G401 (cell line): ENCODE data around the gene LSM2. TPM values are rescaled to one million over a fixed set of nuclear protein-coding genes. Genes with fewer than 3 reads are reported as not detected.
"Not testable (repeated sequence)": the region's sequence is repeated elsewhere in the genome, so short reads cannot be mapped to it uniquely, and the experiment has no call there.

Source experiments
- DNase-seq: peaks from one replicate; pipeline ENCODE4 v3.0.0-alpha.2; 2015; ENCODE audit warnings: low spot score
- in situ Hi-C: cut with HindIII; loops from 2 replicates; pipeline ENCODE4 v1.10.0; 2016; ENCODE audit warnings: low sequenced_read_pairs, mixed read lengths
- total RNA-seq: library from RNA; depleted of rRNA; stranded (reverse); fragments of >200 nt; shearing (Covaris generic); gene quantifications from 2 replicates; pipeline ENCODE4 v1.2.3, GENCODE V29; 2014; rRNA removed

The LSM2 gene
- total RNA-seq: 64.0 and 104 TPM in 2 replicates

DNA sequence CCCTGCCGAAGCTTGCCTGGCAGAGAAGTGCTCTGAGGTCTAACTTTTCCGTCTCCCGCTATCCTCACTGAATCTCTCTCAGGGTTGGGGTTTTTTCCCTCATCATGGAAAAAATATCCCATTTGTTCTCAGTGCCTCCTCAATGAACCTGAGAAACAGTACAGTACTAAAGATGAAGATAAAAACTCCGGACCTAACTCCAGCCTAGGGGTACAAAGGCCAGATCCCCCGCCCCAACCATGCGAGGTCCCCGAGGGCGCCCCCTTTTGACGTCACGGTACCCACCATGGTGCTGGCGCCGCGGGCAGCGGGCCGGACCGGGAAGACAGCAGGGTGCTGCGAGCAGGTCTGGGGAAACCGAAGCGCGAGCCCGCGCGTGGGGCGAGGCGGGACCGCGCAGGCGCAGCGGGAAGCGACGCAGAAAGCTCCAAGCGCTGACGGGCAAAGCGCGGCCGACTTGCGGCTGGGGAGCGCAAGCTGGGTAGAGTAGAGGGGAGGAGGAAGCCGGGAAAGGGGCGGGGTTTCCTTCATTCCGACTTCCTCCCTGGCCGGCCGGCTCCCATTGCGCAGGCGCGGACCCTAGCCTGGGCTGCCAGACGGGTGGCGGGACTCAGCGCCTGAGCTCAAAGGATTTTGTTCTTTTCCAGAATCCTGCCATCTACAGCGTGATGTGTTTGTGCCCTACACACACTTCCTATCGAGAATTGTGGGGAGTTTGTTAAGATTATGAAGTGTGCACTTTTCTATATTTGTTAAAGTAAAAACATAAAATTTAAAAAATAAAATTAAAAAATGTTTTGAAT is at the start of gene LSM2:
LSM2 (minus strand) TSS at position 497 of the 803 bp plus-strand sequence; CDS start at position 288, 209 bp downstream.
- in situ Hi-C loops: no loop called here
- peak; percentile 97 for DNase-seq

DNA sequence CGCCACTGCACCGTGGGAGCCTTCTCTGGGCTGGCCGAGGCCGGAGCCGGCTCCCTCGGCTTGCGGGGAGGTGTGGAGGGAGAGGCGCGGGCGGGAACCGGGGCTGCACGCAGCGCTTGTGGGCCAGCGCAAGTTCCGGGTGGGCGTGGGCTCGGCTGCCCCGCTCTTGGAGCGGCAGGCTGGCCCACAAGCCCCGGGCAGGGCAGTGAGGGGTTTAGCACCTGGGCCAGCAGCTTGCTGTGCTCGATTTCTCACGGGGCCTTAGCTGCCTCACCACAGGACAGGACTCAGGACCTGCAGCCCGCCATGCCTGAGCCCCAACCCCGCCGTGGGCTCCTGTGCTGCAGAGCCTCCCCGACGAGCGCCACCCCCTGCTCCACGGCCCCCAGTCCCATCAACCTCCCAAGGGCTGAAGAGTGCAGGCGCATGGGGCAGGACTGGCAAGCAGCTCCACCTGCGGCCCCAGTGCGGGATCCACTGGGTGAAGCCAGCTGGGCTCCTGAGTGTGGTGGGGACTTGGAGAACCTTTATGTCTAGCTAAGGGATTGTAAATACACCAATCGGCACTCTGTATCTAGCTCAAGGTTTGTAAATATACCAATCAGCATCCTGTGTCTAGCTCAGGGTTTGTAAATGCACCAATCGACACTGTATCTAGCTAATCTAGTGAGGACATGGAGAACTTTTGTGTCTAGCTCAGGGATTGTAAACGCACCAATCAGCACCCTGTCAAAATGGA is 45.4 kb upstream of the LSM2 start:
- DNase-seq, in situ Hi-C loops: not testable (repeated sequence)

DNA sequence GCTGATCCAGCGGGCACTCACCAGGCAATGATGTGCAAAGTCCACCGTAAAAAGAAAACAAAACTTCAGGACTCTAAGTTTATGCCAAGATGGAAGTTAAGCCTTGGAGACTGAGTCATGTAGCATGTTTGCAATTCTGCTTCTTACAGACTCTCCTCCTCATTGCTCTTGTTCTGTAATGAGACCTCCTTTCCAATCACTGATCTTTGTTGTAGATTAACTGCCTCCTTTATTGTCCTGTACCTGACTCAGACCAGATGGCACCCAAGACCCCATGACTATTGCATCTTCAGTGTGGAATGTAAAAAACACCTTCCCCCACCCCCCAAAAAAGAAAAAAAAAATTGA is 44.7 kb upstream of the LSM2 start:
- in situ Hi-C loops: no loop called here
- DNase-seq: no peak

DNA sequence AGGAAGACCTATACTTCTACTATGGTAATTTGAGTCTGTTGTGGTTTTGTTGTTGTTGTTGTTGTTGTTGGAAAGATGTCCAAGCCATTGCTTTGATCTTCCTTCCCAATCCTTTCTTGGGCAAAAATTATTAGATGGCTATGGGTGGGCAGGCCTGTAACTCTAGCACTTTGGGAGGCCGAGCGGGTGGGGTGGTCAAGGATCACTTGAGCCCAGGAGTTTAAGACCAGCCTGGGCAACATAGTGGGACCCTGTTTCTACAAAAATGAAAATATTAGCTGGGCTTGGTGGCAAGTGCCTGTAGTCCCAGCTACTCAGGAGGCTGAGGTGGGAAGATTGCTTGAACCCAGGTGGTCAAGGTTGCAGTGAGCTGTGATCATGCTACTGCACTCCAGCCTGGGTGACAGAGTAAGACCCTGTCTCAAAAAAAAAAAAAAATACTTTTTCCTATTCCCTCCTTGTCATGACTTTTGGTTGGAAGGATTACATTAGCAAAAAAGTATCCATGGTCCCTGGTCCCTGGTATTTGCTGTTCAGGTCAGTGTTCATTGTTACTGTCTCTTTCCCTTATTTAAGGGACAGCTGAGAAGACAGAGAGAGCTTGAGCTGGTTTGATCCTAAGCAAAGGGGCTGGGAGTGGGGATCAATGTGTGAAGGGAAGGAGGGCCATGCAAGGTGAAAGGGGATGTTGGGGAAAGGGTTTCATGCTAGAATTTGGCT is 44.2 kb upstream of the LSM2 start:
- in situ Hi-C loops: no loop called here

GRCh38 chr6:31847276-31847978 is 40.7 kb upstream of the LSM2 start:
- in situ Hi-C loops: no loop called here

More for the DNA sequence above, 44.2 kb upstream of the LSM2 start:
- no peak for DNase-seq

DNA sequence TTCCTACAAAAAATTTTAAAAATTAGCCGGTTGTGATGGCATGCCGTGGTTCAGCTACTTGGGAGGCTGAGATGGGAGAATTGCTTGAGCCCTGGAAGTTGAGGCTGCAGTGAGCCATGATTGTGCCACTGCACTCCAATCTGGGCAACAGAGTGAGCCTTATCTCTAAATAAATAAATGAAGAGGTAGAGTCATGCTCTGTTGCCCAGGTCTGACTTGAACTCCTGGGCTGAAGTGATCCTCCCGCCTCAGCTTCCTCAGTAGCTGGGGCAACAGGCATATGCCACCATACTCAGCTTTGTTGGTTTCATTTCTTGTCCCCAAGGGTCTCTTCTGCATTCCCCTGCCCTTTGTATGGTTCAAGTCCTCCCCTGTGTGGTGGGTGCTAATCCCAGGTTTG is 37.7 kb upstream of the LSM2 start:
- in situ Hi-C loops: no loop called here
- DNase-seq: no peak

More at GRCh38 chr6:31847276-31847978, 40.7 kb upstream of the LSM2 start:
- no peak for DNase-seq

GRCh38 chr6:31842053-31842452 is 35.3 kb upstream of the LSM2 start:
- in situ Hi-C loops: no loop called here

GRCh38 chr6:31839779-31840126 is 33.0 kb upstream of the LSM2 start:
- DNase-seq, in situ Hi-C loops: not testable (repeated sequence)

More at GRCh38 chr6:31842053-31842452, 35.3 kb upstream of the LSM2 start:
- DNase-seq: no peak

GRCh38 chr6:31838968-31839367 is 32.2 kb upstream of the LSM2 start:
- DNase-seq: no peak
- in situ Hi-C loops: no loop called here

- DNase-seq, in situ Hi-C loops: not testable (repeated sequence)
Observed at GRCh38 chr6:31838114-31838553, 31.4 kb upstream of the LSM2 start.

GRCh38 chr6:31837369-31838113 is 30.8 kb upstream of the LSM2 start:
- DNase-seq: no peak
- in situ Hi-C loops: no loop called here

DNA sequence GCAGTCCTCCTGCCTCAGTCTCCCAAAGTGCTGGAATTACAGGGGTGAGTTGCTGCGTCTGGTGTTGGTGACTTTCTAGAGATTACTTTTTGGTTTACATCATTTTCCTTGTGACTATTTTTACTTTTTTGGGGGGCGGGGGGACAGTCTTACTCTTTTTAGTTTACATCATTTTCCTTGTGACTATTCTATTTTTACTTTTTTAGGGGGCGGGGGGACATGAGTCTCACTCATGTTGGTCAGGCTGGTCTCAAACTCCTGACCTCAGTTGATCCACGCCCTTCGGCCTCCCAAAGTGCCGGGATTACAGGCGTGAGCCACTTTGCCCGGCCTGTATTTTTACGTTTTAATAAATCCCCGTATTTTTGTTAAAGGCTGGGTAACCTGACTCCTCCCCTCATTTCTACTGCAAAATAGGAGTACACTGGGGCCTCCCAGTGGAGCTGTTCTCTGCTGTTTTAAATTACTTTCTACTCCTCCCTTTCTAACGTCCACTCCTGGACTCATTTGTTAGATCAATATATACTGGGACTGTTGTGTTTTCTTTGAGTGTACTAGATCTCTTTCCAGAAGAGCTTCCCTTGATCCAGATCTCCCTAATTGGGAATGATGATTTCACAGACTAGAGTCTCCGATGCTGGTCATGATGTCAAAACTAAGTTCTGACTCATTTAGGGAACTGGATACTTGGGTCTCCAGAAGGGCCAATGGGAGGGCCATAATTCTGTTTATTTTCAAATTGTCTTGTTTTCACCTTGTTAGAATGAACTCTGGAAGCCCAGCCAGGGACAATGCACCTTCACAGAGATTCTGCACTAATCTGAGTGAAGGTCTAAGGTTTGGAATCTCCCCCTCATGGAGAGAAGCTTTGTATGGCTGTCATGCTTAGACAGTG is 30.0 kb upstream of the LSM2 start:
- no peak for DNase-seq
- in situ Hi-C loops: no loop called here

DNA sequence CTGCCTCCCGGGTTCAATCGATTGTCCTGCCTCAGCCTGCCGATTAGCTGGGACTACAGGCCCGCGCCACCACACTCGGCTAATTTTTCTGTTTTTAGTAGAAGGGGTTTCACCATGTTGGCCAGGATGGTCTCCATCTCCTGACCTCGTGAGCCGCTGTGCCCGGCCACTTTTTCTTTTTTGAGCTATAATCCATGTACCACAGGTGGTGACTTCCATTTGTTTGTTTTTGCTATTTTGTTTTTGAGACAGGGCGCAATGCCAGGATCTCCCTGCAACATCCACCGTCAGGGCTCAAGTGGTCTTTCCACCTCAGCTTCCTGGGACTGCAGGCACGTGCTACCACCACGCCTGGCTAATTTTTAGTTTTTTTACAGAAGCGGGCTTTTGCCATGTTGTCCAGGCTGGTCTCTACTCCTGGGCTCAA is 29.3 kb upstream of the LSM2 start:
- no peak for DNase-seq
- in situ Hi-C loops: no loop called here

DNA sequence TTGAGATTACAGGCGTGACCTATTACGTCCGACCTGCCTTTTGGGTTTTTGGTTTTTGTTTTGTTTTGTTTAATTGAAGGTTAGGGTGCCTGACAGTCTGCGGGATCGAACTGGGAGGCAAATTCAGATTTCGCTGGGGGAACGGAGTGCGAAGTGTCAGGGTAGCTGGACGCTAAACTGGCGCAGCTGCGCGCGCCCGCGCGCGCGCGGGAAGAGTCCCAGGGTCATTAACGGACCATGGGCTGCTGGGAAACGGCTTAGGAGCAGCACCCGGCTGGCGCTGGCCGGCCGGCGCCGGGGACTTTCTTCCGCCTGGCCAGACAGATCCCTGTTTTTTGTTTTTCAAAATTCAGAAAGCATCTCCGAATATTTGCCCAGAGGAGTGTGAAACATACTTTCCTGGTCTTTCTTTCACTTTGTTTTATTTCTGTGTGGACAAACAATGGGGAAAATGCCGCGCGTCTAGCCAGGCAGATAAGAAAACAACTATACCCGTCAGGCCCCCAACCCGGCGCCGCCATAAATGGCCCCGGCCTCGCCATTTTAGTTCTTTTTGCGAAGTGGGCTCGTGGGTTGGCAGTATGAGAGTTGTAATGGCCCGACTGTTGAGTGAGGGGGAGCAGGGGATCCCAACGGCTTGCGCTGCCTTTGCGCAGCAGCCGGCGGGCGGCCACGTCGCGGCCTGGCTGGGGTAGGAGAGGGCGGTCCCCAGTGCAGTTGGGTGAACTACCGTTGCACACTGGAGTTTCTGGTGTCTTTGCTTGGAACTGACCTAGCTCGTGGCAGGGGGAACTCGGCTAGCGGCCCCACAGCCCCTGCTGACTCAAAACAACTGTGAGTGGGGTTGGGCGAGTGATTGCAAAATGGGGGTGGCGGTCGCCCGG is 27.8 kb upstream of the LSM2 start:
- peak; percentile 89 for DNase-seq
- in situ Hi-C loops: no loop called here

DNA sequence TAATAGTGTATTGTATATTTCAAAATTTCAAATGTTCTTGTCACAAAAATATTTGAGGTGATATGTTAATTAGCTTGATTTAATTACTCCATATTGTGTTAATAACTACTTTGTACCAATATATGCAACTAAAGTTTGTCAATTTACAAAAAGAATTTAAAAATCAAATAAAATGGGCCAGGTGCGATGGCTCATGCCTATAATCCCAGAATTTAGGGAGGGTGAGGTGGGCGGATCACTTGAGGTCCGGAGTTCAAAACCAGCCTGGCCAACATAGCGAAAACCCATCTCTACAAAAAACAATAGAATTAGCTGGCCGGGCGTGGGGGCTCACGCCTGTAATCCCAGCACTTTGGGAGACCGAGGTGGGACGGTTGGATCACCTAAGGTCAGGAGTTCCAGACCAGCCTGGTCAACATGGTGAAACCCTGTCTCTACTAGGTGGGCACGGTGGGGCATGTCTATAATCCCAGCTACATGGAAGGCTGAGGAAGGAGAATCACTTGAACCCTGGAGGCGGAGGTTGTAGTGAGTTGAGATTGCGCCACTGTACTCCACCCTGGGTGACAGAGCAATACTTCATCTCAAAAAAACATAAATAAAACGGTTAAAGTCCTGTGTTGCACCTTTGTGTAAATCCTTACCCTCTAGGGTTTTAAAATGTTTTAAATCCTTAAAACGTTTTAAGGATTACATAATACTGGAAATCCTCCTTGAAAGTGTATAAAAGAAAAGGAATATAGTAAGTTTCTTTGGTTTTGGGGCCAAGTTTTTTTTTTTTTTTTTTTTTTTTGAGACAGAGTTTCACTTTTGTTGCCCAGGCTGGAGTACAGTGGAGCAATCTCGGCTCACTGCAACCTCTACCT is 24.8 kb upstream of the LSM2 start:
- DNase-seq: no peak
- in situ Hi-C loops: no loop called here

DNA sequence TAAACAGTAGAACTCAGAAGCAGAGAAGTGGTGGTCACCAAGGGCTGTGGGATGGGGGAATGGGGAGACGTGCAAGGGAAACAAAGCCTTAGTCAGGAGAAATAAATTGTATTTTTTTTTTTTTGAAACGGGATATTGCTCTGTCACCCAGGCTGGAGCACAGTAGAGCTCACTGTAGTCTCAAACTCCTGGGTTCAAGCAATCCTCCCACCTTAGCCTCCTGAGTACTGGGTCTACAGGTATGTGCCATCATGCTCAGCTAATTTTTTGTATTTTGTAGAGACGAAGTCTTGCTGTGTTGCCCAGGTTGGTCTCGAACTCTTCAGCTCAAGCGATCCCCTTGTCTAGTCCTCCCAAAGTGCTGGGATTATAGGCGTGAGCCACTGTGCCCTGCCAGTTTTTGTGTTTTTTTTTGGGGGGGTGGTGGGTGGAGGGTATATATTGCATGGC is 24.1 kb upstream of the LSM2 start:
- in situ Hi-C loops: no loop called here
- DNase-seq: no peak
